OCI-LY3 (cell line): ENCODE measurements around the gene C6orf15.

Experiments used
- H2AFZ ChIP-seq: fragments of 200-600, 300-600 bp; shearing (Covaris generic); 2 replicates; pipeline ENCODE4 v1.6.0; 2014; ENCODE audit warnings: antibody characterized with exemption, low read depth, low read length
- H3K27ac ChIP-seq: fragments of 200-600, 300-600 bp; sonication (generic); 2 replicates; pipeline ENCODE4 v1.5.1; 2014; ENCODE audit warnings: mild to moderate bottlenecking, low read length, moderate library complexity, mixed read lengths
- H3K27me3 ChIP-seq: fragments of 200-600, 300-600 bp; sonication (generic); 2 replicates; pipeline ENCODE4 v1.6.1; 2014; ENCODE audit warnings: low read depth, low read length, mixed read lengths
- H3K36me3 ChIP-seq: fragments of 200-600, 300-600 bp; sonication (generic); replicated peaks from 2 replicates; pipeline ENCODE3; 2014; ENCODE audit warnings: low read depth, low read length, mixed read lengths
- H3K4me1 ChIP-seq: fragments of 300-600, 200-600 bp; sonication (generic); 2 replicates; pipeline ENCODE4 v1.6.1; 2014; ENCODE audit warnings: low read length, mixed read lengths
- H3K4me2 ChIP-seq: fragments of 200-600, 300-600 bp; sonication (generic); 2 replicates; pipeline ENCODE4 v1.6.1; 2014; ENCODE audit warnings: low read length, mixed read lengths
- H3K4me3 ChIP-seq: fragments of 300-600, 200-600 bp; sonication (generic); 2 replicates; pipeline ENCODE4 v1.5.1; 2014; ENCODE audit warnings: antibody characterized with exemption, mild to moderate bottlenecking, low read length, moderate library complexity
- H3K79me2 ChIP-seq: fragments of 300-600, 200-600 bp; shearing (Covaris generic); 2 replicates; pipeline ENCODE4 v1.6.1; 2014; ENCODE audit warnings: mild to moderate bottlenecking, low read length, mixed read lengths
- H3K9ac ChIP-seq: fragments of 300-600, 200-600 bp; shearing (Covaris generic); 2 replicates; pipeline ENCODE4 v1.6.0; 2014; ENCODE audit warnings: mild to moderate bottlenecking, low read length, moderate library complexity
- H3K9me3 ChIP-seq: fragments of 200-600, 300-600 bp; shearing (Covaris generic); 2 replicates; pipeline ENCODE4 v1.6.1; 2014; ENCODE audit warnings: low read length, mixed read lengths; ENCODE audit not compliant: insufficient read depth
- H4K20me1 ChIP-seq: fragments of 200-600, 300-600 bp; sonication (generic); 2 replicates; pipeline ENCODE4 v1.6.1; 2016; ENCODE audit warnings: low read length, mixed read lengths; ENCODE audit not compliant: insufficient read depth
- EZH2phosphoT487 ChIP-seq: fragments of 200-600 bp; shearing (Covaris generic); IDR thresholded peaks from 2 replicates; pipeline ENCODE4 v1.6.1; 2018; ENCODE audit warnings: antibody characterized with exemption, mixed run types, low read depth
- TF ChIP-seq, protein P1 (sequence below): fragments of 200-600, 300-600 bp; sonication (generic); IDR thresholded peaks from 2 replicates; pipeline ENCODE4 v1.5.1; 2014; ENCODE audit warnings: antibody characterized with exemption, low read length, low read depth

C6orf15 gene

DNA sequence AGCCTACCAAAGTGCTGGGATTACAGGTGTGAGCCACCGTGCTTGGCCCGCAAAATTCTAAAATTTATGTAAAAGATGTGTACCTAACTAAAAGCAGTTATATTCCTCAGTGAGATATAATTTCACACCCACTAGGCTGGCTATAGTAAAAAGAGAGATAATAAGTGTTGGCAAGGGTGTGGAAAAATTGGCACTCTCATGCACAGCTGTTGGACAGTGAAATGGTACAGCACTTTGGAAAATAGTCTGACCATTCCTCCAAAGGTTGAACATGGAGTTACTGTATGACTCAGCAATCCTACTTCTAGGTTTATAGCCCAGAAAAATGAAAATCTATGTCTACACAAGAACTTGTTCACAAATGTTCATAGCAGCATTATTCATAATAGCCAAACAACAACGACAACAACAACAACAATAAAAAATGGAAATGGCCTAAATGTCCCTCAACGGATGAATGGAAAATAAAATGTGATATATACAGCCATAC lies 13.9 kb downstream of the C6orf15 start:
- H3K79me2 ChIP-seq: no peaks in the 10 kb centered on the region
- H3K4me2 ChIP-seq: no peak overlapping the region
- no peak overlapping the region for H2AFZ ChIP-seq
- H3K36me3 ChIP-seq: no peaks in the 10 kb centered on the region
- no peak overlapping the region for H3K9ac ChIP-seq
- no peak overlapping the region for H3K27ac ChIP-seq
- no peaks in the 10 kb centered on the region for H3K9me3 ChIP-seq
- TF ChIP-seq, protein P1, sequence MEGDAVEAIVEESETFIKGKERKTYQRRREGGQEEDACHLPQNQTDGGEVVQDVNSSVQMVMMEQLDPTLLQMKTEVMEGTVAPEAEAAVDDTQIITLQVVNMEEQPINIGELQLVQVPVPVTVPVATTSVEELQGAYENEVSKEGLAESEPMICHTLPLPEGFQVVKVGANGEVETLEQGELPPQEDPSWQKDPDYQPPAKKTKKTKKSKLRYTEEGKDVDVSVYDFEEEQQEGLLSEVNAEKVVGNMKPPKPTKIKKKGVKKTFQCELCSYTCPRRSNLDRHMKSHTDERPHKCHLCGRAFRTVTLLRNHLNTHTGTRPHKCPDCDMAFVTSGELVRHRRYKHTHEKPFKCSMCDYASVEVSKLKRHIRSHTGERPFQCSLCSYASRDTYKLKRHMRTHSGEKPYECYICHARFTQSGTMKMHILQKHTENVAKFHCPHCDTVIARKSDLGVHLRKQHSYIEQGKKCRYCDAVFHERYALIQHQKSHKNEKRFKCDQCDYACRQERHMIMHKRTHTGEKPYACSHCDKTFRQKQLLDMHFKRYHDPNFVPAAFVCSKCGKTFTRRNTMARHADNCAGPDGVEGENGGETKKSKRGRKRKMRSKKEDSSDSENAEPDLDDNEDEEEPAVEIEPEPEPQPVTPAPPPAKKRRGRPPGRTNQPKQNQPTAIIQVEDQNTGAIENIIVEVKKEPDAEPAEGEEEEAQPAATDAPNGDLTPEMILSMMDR: no peak
- TF ChIP-seq EZH2phosphoT487: no peak
- H3K4me3 ChIP-seq: no peak overlapping the region
- H3K27me3 ChIP-seq: no peaks in the 10 kb centered on the region
- H4K20me1 ChIP-seq: no peaks in the 10 kb centered on the region
- H3K4me1 ChIP-seq: no peaks in the 10 kb centered on the region

DNA sequence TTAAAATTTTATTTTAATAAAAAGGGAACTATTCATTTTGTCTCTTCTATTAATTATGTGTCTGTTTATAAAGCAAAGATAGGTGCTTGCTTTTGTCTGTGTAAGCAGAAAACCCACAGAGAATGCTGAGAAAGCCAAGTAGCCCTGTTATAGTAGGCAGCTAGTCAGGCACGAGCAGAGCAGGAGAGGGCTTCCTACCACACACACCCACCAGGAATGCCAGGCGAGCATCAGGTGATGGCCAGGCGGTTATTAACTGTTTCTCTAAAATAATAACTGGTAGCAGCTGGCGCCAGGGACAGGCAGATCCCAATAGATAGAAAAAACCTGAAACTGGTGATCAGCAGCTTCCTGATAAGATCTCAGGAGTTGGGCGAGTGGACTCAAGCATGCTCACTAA lies 15.7 kb downstream of the C6orf15 start:
- TF ChIP-seq, protein P1: no peak
- TF ChIP-seq EZH2phosphoT487: no peak
- H3K4me2 ChIP-seq: no peak overlapping the region
- H2AFZ ChIP-seq: no peak overlapping the region
- H3K27ac ChIP-seq: no peak overlapping the region
- H3K4me1 ChIP-seq: no peaks in the 10 kb centered on the region
- no peaks in the 10 kb centered on the region for H4K20me1 ChIP-seq
- H3K27me3 ChIP-seq: no peaks in the 10 kb centered on the region
- H3K9ac ChIP-seq: no peak overlapping the region
- H3K36me3 ChIP-seq: no peaks in the 10 kb centered on the region
- H3K4me3 ChIP-seq: no peak overlapping the region
- no peaks in the 10 kb centered on the region for H3K9me3 ChIP-seq
- H3K79me2 ChIP-seq: no peaks in the 10 kb centered on the region

DNA sequence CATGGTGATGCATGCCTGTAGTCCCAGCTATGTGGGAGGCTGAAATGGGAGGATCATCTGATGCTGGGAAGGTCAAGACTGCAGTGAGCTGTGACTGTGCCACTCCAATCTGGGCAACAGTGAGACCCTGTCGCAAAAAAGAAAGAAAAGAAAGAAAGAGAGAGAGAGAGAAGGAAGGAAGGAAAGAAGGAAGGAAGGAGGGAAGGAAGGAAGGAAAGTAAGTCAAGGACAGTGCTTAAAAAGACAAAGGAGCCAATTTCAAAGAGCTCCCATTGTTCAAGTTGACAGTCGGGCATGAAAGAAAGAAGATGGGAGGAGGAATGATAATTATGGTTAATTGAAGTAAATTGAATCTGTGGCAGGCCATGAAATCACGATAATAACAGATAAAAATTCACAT lies 16.2 kb downstream of the C6orf15 start:
- no peaks in the 10 kb centered on the region for H3K27me3 ChIP-seq
- H3K9ac ChIP-seq: no peak overlapping the region
- no peak overlapping the region for H3K27ac ChIP-seq
- TF ChIP-seq EZH2phosphoT487: no peak
- TF ChIP-seq, protein P1: no peak
- no peaks in the 10 kb centered on the region for H3K79me2 ChIP-seq
- no peaks in the 10 kb centered on the region for H3K36me3 ChIP-seq
- no peak overlapping the region for H2AFZ ChIP-seq
- H3K4me1 ChIP-seq: no peaks in the 10 kb centered on the region
- H4K20me1 ChIP-seq: no peaks in the 10 kb centered on the region
- H3K4me2 ChIP-seq: no peak overlapping the region
- no peak overlapping the region for H3K4me3 ChIP-seq
- no peaks in the 10 kb centered on the region for H3K9me3 ChIP-seq

DNA sequence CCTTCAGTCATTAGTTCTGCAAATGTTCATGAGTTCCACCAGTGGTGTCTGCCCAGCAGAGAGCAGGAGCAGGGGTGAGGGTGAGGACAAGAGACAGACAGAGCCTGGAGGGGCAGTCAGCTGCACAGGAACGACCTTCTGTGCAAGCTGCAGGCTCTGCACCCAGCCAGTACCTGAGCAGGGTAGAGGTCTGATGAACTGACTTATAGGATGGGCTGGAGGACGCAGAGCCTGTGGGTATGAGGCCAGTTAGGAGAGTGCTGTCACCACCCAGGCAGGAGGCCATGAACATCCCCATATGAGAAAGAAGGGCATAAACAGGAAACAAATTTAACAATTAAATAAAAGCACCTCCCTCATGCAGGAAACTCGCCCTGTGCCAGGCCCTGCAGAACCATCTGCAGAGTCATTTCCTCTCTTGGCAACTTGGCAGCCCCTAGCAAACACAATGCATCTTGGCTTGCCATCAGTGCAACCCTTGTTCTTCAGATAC lies 17.9 kb downstream of the C6orf15 start:
- TF ChIP-seq EZH2phosphoT487: no peak
- TF ChIP-seq, protein P1: no peak
- H3K27me3 ChIP-seq: no peaks in the 10 kb centered on the region
- no peak overlapping the region for H3K9ac ChIP-seq
- H3K4me3 ChIP-seq: no peak overlapping the region
- H4K20me1 ChIP-seq: no peaks in the 10 kb centered on the region
- no peak overlapping the region for H2AFZ ChIP-seq
- H3K27ac ChIP-seq: no peak overlapping the region
- no peaks in the 10 kb centered on the region for H3K9me3 ChIP-seq
- no peaks in the 10 kb centered on the region for H3K79me2 ChIP-seq
- no peak overlapping the region for H3K4me2 ChIP-seq
- no peaks in the 10 kb centered on the region for H3K4me1 ChIP-seq
- no peaks in the 10 kb centered on the region for H3K36me3 ChIP-seq
